GM10847 (cell line): ENCODE results near the gene CYP26A1.

Experiments
- POLR2A ChIP-seq: IDR thresholded peaks from 2 replicates; pipeline ENCODE4 v1.6.1; 2011; ENCODE audit not compliant: insufficient read length; ENCODE audit errors: extremely low read depth

CYP26A1 gene

GRCh38 chr10:93083743-93084539, 10.2 kb downstream of the CYP26A1 start:
- no peak for TF ChIP-seq POLR2A

DNA sequence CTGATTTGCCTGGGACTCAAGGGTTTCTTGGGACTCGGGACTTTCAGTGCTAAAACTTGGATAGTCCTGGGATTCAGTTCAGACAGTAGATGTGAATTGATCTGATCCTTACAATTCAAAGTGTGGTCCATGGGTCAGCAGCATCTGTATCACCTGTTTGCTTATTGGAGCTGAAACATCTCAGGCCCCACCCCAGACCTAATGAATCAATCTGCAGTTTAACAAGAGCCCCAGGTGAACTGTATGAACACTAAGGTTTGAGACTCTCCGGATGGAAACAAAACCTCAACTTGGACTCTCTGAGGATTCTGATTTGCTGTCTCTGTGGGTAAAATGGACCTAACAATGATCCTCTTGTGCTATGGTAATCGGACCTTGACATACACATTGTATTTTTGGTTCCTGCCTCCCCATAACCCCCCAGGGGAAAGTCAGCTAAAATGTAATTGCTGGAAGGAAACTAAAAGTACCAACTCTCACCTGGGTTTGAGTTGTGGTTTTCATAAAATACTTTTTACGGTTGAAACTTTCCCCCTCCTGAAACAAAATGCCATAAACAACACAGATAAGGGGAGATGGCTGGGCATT, 11.7 kb downstream of the CYP26A1 start:
- no peak for TF ChIP-seq POLR2A

GRCh38 chr10:93086289-93086688, 12.6 kb downstream of the CYP26A1 start:
- TF ChIP-seq POLR2A = no peak

DNA sequence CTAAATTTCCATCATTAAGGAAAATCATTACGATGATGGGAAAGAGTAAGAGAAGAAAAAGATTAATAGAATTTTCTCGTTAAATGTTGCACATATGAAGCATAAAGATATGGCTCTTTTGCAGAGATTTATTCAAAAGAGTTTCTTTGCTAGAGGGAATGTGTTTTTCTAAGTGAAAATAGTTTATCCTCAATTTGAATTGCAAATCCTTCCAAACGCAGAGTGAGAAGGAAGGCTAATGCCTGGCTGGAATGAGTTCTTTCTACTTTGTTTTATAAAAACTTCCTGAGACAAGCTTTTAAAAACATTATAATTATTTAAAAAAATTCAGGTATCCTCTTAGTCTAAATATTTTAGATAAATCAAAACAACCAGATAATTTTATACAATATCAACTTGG, 14.2 kb downstream of the CYP26A1 start:
- TF ChIP-seq POLR2A = no peak

- no peak for TF ChIP-seq POLR2A
These were observed 14.8 kb downstream of the CYP26A1 start for GRCh38 chr10:93088466-93088865.

- no peak for TF ChIP-seq POLR2A
These were observed 16.9 kb downstream of the CYP26A1 start for GRCh38 chr10:93090619-93091018.

- TF ChIP-seq POLR2A = no peak
These were observed 18.3 kb downstream of the CYP26A1 start for GRCh38 chr10:93091960-93092359.

DNA sequence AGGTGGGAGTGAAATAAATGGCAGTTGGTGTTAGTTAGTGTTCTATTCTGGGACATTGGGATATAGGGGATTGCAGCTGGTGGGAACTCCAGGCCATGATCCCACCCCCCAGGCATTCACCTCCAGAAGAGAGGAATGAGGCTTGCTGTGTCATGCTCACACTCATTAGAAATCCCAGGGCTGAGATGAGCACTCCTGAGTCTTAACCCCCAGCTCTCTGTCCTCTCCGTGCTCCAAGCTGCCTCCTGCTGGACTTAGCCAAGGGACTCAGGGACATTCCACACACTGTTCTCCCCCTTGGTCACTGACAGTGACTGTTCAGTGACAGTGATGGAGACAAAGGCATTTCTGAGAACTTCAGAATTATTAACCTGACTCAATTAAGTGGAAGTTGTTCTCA, 21.5 kb downstream of the CYP26A1 start:
- TF ChIP-seq POLR2A = no peak

- no peak for TF ChIP-seq POLR2A
These were observed 23.2 kb downstream of the CYP26A1 start for GRCh38 chr10:93096901-93097300.

- no peak for TF ChIP-seq POLR2A
These were observed 23.7 kb downstream of the CYP26A1 start for GRCh38 chr10:93097386-93097785.

- no peak for TF ChIP-seq POLR2A
These were observed 25.1 kb downstream of the CYP26A1 start for GRCh38 chr10:93098816-93099215.

DNA sequence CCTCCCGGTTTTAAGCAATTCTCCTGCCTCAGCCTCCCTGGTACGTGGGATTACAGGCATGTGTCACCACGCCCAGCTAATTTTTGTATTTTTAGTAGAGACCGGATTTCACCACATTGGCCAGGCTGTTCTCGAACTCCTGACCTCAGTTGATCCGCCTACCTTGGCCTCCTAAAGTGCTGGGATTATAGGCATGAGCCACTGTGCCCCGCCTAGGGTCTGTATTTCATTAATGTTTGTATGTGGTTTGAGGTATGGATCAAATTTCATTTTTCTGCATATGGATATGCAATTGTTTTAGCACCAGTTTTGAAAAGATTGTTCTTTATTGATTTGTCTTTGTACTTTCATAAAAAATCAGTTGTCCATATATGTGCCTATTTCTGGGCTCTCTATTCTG, 26.0 kb downstream of the CYP26A1 start:
- no peak for TF ChIP-seq POLR2A

DNA sequence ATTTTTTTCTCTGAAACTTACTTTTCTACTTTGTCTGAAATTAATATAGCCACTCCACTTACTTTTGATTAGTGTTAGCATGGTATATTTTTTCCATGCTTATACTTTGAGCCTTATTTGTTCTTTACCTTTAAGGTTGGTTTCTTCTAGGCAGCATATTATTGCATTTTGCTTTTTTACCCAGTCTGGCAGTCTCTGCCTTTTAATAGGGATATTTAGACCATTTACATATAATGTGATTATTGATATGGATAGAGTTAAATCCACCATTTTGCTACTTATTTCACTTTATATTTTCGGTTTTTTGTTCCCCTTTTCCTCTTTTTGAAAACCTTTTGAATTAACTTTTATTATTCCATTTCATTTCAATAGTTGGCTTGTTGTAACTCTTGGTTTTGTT, 30.3 kb downstream of the CYP26A1 start:
- TF ChIP-seq POLR2A = no peak

DNA sequence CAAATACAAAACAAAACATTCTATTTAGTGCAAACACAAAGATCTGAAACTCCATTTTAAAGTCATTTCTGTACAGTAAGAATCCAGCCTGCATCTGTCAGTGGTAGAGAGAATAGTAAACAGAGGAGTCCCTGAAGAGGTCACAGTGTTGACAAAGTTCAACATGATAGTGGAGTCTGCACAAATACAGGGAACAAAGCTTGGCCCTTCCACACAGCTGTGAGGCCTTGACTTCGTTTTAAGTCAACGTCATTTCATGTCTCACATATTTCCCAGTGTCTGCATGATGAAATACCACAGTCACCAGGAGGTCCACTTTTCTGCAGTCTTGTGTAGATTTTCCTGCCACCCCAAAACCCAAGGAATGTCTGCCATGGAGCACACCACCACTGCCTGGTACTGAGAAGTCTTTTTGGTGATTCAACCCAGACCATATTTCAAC, 33.0 kb downstream of the CYP26A1 start:
- no peak for TF ChIP-seq POLR2A

DNA sequence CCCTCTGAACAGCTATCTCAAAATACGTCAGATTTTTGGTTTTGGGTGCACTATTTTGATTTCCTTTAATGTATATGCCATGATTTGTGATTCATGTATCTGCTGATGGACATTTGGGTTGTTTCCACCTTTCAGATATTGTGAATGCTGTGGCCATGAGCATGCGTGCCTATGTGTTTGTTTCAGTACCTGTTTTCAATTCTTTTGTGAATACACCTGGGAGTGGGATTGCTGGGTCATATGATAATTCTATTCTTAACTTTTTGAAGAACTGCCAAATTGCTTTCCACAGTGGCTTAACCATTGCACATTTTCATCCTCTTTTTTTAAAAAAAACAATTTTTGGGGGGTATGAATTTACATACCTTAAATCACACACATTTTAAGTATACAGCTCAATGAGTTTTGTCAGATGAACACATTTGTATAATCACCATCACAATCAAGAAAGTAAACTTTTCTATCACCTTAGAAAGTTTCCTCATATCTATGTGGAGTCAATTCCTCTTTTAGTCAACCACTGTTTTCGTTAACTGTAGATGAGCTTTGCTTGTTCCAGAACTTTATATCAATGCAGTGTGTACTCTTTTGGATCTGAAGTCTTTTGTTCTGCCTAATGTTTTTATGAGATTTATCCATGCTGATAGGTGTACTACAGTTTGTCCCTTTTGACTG, 36.9 kb downstream of the CYP26A1 start:
- TF ChIP-seq POLR2A = no peak

DNA sequence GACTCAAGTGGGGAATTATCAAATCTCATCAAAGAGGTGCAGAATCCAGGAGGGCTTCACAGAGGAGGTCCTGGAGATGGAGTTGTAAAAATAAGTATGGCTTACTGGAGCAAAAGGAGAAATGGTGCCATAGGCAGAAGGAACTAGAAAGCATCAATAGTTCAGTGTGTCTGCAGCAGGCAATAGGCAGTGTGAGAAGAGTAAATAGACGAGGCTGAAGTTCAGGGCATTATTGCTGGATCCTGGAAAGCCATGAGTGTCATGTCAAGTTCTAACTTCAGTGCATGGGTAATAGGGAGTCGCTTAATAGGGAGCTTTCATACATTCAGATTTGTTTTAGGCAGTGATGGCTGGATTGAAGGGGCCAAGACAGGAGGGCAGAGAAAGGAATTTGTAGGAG, 39.3 kb downstream of the CYP26A1 start:
- TF ChIP-seq POLR2A = no peak
